AG04450 (cell line): ENCODE data around the gene TAS1R3. TPM values are rescaled to one million over a fixed set of nuclear protein-coding genes. Genes with fewer than 3 reads are reported as not detected.

Experiments used
- CTCF ChIA-PET: fragments of 300-600, 350-600 bp; formaldehyde crosslinking; extraction: SDS; loops from one replicate; lab custom pipeline; 2022; ENCODE audit warnings: antibody characterized with exemption, inconsistent platforms; lab: Charles Lee
- POLR2A ChIA-PET: fragments of 350-600 bp; formaldehyde crosslinking; extraction: SDS; loops from one replicate; lab custom pipeline; 2021; ENCODE audit warnings: antibody characterized with exemption, inconsistent platforms; lab: Yijun Ruan, JAX
- DNase-seq: peaks from one replicate; pipeline ENCODE4 v3.0.0-alpha.2; 2011; ENCODE audit warnings: low read depth, low spot score
- H3K27ac ChIP-seq: one replicate; pipeline ENCODE4 v1.5.1; 2012; ENCODE audit warnings: low read depth, low read length, control low read depth
- H3K27me3 ChIP-seq: one replicate; pipeline ENCODE4 v1.6.0; 2012; ENCODE audit warnings: low read length; ENCODE audit not compliant: control insufficient read depth, insufficient read depth
- H3K4me3 ChIP-seq: 2 replicates; pipeline ENCODE4 v1.5.1; 2011; ENCODE audit warnings: mild to moderate bottlenecking, low read depth, low read length, control low read depth
- H3K9me3 ChIP-seq: 2 replicates; pipeline ENCODE4 v1.5.1; 2012; ENCODE audit warnings: low read length; ENCODE audit not compliant: control insufficient read depth, insufficient read depth
- polyA plus RNA-seq: library from polyadenylated mRNA; depleted of rRNA; stranded (reverse); fragments of >200 nt; gene quantifications from 2 replicates; pipeline ENCODE4 v1.2.3, GENCODE V29; 2011
- TF ChIP-seq, protein P1 (sequence below): IDR thresholded peaks from 2 replicates; pipeline ENCODE4 v1.5.1; 2011; ENCODE audit warnings: low read depth, low read length, control low read depth, inconsistent platforms

The TAS1R3 gene
- polyA plus RNA-seq, 1 experiment = 0.10 TPM

- CTCF ChIA-PET = no interaction called here
- POLR2A ChIA-PET = interaction anchor here (0.9 kb wide), 1 partner anchor 10 kb away, joined by 3 read pairs; no protein-coding TSS in a partner anchor
- H3K9me3 ChIP-seq = peaks cover 7% of the 10 kb centered on the region; the same call in 1 of the 2 replicates
These were observed 35.7 kb upstream of the TAS1R3 start for GRCh38 chr1:1295154-1295923.

DNA sequence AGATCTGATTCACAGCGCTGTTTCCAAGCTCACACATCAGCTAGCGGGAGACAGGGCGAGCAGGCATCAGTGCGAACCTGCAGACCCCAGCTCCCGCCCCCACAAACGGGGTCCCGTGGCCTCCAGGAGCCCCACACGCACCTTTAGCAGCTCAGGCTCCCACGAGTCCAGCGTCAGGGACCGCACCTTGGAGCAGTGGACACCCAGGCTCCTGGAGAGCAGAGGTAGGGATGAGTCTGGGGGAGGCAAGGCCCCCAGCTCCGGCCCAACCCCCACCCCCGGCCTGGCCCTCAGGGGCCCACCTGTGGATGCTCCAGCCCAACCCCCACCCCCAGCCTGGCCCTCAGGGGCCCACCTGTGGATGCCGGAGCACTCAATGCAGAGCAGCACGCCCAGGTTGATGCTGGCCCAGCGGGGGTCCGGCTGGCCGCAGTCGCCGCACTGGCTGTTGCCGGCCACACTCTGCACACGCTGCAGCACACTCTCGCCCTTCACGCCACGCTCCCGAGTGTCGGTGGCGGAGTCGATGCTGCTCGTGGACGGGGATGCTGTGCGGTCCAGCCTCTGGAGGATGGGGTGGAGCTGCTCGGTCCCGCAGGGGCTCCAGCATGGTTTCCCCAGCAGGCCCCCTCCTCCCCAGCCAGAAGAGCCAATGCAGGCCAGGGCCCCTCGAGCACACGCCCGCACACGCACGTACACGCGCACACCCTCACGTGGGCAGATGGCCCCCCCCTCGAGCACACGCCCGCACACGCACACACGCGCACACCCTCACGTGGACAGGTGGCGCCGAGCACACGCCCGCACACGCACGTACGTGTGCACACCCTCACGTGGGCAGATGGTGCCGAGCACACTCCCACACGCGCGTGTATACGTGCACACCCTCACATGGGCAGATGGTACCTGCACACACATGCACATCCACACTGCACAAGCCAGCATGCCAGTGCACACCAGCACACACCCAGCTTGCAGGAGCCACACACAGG lies 34.7 kb upstream of the TAS1R3 start:
- POLR2A ChIA-PET = no interaction called here

More at GRCh38 chr1:1295154-1295923, 35.7 kb upstream of the TAS1R3 start:
- H3K27ac ChIP-seq = no peak overlapping the region
- TF ChIP-seq, protein P1, sequence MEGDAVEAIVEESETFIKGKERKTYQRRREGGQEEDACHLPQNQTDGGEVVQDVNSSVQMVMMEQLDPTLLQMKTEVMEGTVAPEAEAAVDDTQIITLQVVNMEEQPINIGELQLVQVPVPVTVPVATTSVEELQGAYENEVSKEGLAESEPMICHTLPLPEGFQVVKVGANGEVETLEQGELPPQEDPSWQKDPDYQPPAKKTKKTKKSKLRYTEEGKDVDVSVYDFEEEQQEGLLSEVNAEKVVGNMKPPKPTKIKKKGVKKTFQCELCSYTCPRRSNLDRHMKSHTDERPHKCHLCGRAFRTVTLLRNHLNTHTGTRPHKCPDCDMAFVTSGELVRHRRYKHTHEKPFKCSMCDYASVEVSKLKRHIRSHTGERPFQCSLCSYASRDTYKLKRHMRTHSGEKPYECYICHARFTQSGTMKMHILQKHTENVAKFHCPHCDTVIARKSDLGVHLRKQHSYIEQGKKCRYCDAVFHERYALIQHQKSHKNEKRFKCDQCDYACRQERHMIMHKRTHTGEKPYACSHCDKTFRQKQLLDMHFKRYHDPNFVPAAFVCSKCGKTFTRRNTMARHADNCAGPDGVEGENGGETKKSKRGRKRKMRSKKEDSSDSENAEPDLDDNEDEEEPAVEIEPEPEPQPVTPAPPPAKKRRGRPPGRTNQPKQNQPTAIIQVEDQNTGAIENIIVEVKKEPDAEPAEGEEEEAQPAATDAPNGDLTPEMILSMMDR = no peak
- DNase-seq = no peak
- H3K4me3 ChIP-seq = no peak overlapping the region
- no peaks in the 10 kb centered on the region for H3K27me3 ChIP-seq

DNA sequence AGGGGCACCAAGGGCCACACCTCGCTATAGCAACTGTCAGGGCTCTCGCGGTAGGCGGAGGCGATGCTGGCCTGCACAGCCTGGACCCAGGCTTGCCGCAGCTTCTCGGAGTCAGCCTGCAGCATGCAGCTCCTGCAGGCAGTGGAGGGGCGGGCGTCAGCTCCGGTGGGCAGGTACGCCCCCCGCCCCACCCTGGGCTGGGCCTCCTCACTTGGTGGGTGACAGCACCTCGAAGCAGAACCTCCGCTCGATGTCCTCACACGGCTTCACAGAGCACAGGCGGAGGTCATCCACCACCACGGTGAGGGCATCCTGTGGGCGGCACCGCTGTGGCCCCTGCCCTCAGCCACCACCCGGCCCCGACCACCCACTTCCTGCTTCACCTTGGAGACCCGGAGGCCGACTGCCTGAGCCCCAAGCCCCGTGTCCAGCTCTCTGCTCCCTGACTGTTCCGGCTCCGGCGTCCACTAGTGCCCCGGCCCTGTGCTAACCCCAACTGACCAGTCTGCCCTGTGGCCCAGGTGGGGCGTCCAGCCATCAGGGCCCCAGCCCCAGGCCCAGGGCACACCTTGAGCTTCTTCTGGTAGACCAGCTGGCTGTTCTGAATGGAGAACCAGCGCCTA lies 33.2 kb upstream of the TAS1R3 start:
- Histone ChIP-seq H3K27me3 (no peaks in the 10 kb centered on the region), H3K9me3 (peaks cover 7% of the 10 kb centered on the region; the same call in 1 of the 2 replicates), H3K27ac (no peak overlapping the region), H3K4me3 (no peak overlapping the region)
- TF ChIP-seq, protein P1 = no peak
- ChIA-PET POLR2A (no interaction called here), CTCF (no interaction called here)
- no peak for DNase-seq

More for the DNA sequence above, 34.7 kb upstream of the TAS1R3 start:
- no peaks in the 10 kb centered on the region for H3K27me3 ChIP-seq
- peaks cover 7% of the 10 kb centered on the region; the same call in 1 of the 2 replicates for H3K9me3 ChIP-seq
- no peak overlapping the region for H3K4me3 ChIP-seq
- H3K27ac ChIP-seq = no peak overlapping the region
- TF ChIP-seq, protein P1 = no peak
- no peak for DNase-seq
- CTCF ChIA-PET = no interaction called here

- H3K9me3 ChIP-seq = peaks cover 7% of the 10 kb centered on the region; the same call in 1 of the 2 replicates
- CTCF ChIA-PET = no interaction called here
- H3K4me3 ChIP-seq = no peak overlapping the region
- no peaks in the 10 kb centered on the region for H3K27me3 ChIP-seq
- POLR2A ChIA-PET = no interaction called here
- TF ChIP-seq, protein P1 = no peak
- no peak for DNase-seq
- no peak overlapping the region for H3K27ac ChIP-seq
These were observed 32.0 kb upstream of the TAS1R3 start for GRCh38 chr1:1298861-1299685.
